B cell (primary cell): ENCODE data around the gene CASP5.

ENCODE experiments used
- CTCF ChIP-seq: fragments of 200-600 bp; IDR thresholded peaks from one replicate; pipeline ENCODE4 v1.8.0; 2022; ENCODE audit warnings: antibody characterized with exemption, mild to moderate bottlenecking
- EZH2 ChIP-seq: IDR thresholded peaks from 2 replicates; pipeline ENCODE4 v1.6.1; 2012; ENCODE audit warnings: borderline replicate concordance, low read depth, mild to moderate bottlenecking, moderate library complexity, low read length; ENCODE audit not compliant: insufficient read depth, poor library complexity, severe bottlenecking

GRCh38 chr11:105005451-105005845, 17.5 kb downstream of the CASP5 start:
- TF ChIP-seq CTCF (no peak), EZH2 (no peak)
